GM20431 (cell line): ENCODE results near the gene ZRANB3.
"Not testable (repeated sequence)": the region's sequence is repeated elsewhere in the genome, so short reads cannot be mapped to it uniquely, and the experiment has no call there.

ENCODE experiments used
- in situ Hi-C: fragments of 300-500 bp; cut with MseI, MboI; formaldehyde crosslinking; loops from one replicate; pipeline ENCODE4 v1.15.0; 2020; ENCODE audit warnings: low sequenced_read_pairs; ENCODE audit not compliant: unreplicated experiment

The ZRANB3 gene

DNA sequence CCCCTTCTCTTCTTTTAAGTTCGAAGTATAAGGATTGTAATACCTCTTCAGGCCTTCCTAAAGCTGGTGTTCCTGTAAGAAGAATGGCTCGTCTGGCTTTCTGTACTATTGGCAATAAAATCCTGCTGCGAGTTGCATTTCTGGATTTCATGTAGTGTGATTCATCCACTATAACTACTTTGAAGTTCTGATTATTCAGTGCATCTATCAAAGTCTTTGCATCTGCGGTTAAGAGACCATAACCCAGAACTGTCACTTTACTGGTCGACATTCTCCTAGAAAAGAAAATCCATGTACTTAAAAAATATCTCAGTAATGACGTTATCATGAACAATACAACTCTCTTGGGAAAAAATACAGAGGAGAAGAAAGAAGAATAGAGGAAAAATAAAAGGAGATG is 181.1 kb downstream of the ZRANB3 start:
- in situ Hi-C loops: no loop called here

DNA sequence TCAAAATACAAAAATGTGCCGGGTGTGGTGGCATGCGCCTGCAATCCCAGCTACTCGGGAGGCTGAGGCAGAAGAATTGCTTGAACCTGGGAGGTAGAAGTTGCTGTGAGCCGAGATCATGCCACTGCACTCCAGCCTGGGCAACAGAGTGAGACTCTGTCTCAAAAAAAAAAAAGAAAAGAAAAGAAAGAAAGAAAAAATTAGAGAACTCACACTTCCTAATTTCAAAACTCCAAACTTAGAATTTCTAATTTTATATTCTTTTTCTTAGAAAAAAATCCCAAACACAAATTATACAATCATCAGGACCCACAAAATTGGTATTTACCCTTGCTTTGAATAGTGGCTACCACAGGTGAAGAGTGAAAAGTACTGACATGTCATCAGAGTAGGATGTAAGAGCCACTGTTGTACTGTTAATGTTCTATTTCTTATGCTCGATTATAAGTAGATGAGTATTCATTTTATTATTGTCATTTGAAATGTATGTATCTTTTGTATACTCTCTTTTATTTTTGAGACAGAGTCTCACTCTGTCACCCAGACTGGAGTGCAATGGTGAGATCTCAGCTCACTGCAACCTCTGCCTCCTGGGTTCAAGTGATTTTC is 182.8 kb downstream of the ZRANB3 start:
- in situ Hi-C loops: not testable (repeated sequence)

DNA sequence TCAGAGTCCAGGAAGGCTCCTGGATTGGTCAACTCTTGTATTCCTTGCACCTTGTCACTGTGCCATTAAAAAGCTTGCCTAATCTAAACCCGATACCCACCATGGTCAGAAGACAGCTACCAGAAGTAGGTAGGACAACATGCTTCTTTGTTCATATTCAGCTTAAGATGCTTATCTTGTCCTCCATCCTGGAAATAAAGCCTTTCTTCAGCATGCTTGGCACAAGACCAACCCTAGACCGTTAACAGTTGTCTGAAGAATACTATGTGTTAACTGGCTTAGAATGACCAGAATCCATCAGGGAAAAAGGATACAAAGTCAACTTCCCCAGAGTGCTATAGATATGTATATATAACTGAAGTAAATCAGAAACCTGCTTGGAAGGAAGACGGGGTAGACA is 193.9 kb downstream of the ZRANB3 start:
- in situ Hi-C loops: no loop called here

DNA sequence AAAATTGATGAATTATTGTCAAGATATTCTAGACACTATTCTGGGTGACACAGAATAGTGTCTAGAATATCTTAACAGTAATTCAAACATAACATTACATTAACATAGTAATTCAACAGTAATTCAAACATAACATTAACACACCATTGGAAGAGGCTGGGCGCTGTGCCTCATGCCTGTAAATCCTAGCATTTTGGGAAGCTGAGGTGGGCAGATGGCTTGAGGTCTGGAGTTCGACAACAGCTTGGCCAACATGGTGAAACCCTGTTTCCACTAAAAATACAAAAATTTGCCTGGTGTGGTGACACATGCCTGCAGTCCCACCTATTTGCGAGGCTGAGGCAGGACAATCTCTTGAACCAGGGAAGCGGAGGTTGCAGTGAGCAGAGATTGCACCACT is 195.8 kb downstream of the ZRANB3 start:
- in situ Hi-C loops: no loop called here

DNA sequence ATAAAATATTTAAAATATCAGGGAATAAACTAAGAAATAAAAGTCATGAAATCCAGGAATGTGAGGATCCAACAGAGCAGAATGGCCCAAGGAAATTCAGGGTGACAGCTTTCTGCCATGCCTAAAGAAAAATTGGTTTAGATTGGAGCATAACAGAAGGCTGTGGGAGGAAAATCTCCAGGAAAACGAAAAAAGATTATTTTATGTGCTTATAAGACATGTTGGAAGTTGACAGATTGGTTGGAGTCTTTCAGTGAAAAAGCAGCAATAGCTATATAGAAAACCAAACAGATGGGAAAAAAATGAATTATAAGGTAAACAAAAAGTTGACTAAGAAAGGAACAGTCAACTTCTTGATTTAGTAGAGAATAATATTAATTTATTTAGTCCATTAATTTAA is 203.9 kb downstream of the ZRANB3 start:
- in situ Hi-C loops: no loop called here

DNA sequence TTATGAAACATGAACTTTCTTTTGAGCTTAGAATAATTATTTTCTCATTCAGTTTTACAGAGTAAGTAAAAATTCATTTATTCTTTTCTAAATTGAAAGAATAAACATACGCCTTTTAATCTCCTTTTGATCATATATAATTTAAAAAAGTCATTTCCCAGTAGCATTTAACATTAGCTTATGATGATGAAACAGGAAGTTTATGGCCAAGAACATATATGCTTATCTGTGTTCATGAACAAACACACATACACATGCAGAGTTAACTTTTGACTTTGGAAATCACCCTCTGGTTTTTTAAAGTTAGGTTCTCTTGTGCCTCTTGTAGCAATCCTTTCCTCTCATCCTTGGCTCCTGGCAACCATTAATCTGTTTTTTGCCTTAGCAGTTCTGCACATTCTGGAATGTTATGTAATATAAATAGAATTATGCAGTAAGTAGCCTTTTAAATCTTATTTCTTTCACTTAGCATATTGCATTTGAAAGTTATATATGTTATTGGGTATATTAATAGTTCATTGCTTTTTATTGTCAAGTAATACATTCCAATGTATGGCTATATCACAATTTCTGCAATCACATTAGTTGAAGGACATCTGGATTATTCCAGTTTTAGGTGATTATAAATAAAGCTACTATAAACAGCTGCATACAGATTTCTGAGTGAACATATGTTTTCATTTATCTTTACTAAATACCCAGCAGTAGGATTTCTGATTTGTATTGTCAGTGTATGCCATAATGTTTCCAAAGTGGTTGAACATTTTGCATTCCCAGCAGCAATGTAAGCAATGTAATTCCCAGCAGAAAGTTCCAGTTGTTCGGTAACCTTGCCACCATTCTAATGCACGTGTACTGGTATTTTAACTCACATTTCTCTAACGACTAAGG is 210.3 kb downstream of the ZRANB3 start:
- in situ Hi-C loops: no loop called here

DNA sequence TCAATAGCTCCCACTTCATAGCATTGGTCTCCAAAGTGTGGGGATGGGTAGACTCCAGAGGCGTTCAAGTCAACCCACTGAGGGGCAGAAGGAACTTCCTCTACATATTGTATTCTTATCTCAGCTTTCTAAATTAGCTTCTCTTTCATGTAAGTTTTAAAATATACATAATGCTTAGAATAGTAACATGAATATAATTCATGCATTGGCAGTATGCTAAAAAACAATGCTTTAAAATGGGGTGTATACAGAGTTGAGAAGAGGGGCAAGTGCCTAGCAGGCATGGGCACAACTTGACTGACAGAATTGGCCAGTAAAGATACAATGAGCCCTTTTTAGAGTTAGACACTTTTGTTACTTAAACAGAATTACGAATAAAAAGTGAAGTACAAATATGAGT is 212.2 kb downstream of the ZRANB3 start:
- in situ Hi-C loops: no loop called here

DNA sequence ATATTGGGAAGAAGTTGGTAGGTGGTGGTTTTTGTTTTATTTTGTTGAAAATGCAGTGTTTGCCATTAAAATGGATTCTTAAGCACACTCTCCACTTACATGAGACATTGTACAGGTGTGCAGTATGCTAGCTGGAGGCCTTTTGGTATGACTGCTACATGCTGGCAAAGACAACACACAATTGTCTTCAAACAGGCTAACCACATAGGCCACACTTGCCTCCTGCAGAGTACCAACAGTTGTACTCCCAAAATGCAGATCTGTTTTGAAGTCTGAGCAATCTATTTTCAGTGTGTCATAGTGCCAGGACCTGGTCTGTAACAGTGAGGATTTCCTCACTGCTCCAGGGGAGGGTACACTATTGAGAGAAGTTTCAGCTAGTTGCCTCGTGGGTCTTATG is 213.6 kb downstream of the ZRANB3 start:
- in situ Hi-C loops: no loop called here

DNA sequence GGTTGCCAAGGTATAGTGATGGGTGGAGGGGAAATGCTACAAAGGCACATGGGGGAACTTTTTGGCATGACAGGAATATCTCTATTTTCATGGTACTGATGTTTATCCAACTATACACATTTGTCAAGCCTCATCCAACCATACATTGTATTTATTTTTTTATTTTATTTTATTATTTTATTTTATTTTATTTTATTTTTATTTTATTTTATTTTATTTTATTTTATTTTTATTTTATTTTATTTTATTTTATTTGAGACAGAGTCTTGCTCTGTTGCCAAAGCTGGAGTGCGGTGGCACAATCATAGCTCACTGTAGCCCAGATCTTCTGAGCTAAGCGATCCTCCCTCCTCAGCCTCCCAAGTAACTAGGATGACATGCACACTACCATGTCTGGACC is 219.1 kb downstream of the ZRANB3 start:
- in situ Hi-C loops: no loop called here

DNA sequence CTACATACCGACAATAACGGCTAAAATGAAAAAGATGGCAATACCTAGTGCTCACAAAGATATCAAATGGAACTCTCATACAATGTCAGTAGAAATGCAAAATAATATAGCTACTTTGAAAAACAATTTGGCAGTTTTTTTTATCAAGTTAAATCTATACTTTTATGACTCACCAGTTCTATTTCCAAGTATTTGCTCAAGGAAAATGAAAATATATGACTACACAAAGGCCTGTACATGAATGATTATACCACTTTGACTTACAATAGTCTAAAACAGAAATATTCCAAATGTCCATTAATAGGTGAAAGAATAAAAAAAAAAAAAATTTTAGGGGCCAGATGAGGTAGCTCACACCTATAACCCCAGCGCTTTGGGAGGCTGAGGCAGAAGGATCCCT is 219.8 kb downstream of the ZRANB3 start:
- in situ Hi-C loops: no loop called here

DNA sequence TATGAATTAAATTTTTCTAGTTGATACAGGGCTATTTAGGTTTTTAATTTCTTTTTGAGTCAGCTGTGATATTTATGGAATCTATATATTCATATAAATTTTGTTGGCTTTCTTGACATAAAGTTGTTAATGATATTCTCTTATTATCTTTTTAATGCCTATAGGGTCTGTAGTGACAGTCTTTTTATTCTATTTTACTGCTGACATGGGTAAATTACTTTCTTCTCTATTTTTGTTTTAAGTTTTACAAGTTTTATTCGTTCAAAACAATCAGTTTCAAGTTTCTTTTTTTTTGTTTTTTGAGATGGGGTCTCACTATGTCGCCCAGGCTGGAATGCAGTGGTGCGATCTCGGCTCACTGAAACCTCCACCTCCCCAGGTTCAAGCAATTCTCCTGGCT is 226.3 kb downstream of the ZRANB3 start:
- in situ Hi-C loops: no loop called here

DNA sequence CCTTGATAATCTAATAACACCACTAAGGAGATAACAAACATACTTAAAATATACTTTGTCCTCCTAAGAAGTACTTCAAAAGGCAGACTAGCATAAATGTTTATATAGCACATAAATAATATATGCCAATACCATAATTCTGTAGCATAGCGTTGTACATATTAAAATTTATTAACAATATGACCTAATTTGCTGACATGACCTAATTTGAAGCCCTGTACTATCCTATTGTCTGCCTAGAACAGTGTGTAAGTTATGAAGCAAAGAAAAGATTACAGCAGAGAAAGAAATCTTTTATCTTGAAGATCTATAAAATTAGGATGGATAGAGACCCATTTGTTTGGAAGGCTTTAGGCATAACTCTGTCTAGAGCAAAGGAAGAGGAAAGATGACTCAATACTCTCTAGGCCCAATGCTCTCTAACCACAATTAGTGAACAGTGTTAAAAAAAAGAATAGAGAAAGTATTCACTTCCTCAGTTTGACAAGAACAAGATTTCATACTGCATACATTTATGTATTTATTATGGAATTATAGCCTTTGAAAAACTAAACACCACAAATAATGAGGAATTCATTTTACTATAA is 231.3 kb downstream of the ZRANB3 start:
- in situ Hi-C loops: no loop called here

DNA sequence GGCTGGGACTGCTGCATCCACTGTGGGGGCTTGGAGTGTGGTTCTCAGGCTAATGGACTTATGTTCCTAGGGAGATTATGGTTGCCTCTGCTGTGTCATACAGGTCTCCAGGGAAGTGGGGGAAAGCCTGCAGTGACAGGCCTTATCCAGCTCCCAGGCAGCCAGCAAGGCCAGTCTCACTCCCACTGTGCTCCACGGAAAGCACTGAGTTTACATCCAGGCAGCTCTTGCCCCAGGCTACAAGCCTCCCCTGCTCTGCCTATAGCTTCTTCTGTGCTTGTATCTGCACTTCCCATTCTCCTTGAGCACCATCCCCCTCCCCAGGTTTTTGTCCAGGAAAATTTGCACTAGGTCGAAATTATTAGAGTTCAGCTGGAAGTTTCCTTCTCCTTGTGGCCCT is 231.9 kb downstream of the ZRANB3 start:
- in situ Hi-C loops: no loop called here

DNA sequence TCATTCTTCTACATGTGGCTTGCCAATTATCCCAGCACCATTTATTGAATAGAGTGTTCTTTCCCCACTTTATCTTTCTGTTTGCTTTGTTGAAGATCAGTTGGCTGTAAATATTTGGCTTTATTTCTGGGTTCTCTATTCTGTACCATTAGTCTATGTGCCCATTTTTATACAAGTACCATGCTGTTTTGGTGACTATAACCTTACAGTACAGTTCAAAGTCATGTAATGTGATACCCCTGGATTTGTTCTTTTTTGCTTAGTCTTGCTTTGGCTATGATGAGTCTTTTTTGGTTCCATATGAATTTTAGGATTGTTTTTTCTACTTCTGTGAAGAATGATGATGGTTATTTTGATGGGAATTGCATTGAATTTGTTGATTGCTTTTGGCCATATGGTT is 243.9 kb downstream of the ZRANB3 start:
- in situ Hi-C loops: not testable (repeated sequence)

DNA sequence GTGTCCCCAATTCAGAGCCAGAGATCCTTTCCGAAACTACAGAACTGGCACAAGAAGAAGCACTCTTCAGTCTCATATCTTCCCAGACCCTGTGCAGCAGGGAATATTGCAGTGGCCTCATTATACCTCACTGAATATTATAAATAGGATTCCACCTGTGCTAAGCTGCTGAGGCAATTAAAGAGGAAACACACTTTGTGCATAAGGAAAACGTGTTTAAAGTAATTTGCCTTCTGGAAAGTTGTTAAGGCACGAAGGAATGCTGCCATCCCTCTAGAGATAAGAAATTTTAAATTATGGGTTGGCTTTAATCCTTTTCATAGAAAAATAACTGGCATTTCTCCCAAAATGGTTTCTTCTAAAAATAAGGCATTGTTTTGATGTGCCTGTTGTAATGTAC is 245.6 kb downstream of the ZRANB3 start:
- in situ Hi-C loops: no loop called here

DNA sequence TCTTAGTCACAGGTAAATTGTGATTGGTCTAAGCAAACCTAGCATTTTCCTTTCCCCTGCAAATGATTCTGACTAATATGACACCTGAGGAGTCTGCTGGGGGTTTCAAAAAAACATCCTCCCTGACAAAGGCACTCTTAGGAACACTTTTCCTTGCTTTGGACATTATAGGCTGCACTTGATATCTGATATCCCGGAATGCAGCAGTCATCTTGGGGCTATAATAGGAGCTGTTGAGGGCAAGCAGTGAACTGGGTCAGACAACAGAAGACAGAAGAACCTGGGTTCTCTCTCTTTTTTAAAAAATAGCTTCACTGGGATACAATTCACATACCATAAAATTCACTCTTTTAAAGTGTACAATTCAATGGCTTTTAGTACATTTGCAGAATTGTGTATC is 249.6 kb downstream of the ZRANB3 start:
- in situ Hi-C loops: no loop called here

DNA sequence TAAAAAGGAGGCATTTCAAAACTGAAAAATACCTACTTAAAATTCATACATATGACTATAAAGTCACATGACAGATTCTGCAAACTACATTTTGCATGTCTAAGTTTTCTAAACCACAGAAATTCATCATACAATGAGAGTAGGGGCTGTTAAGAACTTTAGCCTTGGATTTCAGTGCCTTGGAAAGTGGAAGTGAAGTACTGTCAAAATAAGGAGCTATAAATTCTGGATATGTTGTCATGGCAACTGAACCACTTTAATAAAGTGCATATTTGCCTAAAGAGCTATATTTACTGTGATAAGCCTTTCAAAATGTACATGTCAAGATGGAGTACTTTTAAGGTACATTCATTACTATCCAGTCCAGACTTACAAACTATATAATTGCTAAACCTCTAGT is 251.8 kb downstream of the ZRANB3 start:
- in situ Hi-C loops: no loop called here

DNA sequence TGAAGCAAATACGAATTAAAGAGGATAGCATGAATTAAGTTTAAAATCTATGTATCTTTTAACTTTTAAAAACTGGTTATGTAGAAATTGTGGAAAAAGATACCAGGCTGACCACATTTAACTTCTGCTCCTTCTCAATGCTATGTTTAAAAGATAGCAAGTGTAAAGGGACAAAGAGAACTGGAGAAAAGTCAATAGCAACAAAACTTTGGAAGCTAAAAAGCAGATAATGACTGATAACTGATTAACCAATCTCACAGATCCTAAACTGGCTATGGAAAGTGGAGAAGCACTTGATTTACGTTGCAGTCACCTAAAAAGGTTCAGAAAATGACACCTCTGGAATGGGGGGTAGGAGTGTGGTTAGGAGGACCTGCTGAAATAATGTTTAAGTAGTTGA is 254.5 kb downstream of the ZRANB3 start:
- in situ Hi-C loops: no loop called here

DNA sequence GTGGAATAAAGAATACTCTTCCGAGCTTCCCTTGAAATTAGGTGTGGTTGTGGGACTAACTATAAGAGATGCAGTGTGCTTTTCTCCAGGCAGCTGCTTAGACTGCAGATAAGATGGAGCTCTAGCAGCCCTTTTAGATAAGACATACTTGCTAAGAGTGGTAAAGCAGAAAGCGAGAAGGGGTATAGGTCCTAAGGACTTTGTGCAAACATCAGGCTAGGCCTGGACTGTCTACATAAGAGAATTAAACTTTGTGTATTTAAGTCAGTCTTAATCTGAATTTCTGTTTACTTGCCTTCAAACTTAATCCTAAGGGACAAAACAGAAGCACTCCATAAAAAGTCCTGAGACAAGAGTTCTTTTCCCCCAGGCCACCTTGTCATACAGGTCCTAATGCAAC is 260.0 kb downstream of the ZRANB3 start:
- in situ Hi-C loops: no loop called here

DNA sequence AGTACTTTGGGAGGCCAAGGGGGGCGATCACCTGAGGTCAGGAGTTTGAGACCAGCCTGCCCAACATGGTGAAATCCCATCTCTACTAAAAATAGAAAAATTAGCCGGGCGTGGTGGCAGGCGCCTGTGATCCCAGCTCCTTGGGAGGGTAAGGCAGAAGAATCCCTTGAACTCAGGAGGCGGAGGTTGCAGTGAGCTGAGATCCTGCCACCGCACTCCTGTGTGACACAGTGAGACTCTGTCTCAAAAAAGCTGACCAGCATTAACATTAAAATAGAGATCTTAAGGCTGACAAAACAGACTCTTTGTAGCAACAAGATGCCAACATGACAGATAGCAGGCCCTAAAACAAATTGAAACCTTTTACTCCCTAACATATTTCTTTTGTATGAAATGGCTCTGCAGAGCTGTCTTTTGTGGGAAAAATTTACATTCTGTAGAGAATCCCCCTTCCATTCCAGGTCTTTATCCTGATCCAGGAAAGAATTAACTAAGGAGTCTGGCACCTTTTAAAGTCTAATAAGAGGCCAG is 265.0 kb downstream of the ZRANB3 start:
- in situ Hi-C loops: no loop called here

DNA sequence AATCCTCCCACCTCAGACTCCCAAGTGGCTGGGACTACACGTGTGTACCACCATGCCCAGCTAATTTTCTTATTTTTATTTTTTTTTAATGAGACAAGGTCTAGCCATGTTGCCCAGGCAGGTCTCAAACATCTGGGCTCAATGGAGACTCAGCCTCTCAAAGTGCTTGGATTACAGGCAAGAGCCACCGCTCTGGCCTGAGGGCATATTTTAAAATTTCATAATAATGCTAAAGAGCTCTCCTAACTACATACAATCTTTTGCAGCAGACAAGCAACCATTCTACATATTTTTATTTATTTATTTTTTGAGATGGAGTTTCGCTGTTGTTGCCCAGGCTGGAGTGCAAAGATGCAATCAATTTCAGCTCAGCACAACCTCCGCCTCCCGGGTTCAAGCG is 271.9 kb downstream of the ZRANB3 start:
- in situ Hi-C loops: no loop called here
